Measurements from ENCODE around the gene BCAS3. TPM values are rescaled to one million over a fixed set of nuclear protein-coding genes. Genes with fewer than 3 reads are reported as not detected.

Gene BCAS3
- total RNA-seq, 1 donor from 2014 or later, result 14.5 TPM

DNA sequence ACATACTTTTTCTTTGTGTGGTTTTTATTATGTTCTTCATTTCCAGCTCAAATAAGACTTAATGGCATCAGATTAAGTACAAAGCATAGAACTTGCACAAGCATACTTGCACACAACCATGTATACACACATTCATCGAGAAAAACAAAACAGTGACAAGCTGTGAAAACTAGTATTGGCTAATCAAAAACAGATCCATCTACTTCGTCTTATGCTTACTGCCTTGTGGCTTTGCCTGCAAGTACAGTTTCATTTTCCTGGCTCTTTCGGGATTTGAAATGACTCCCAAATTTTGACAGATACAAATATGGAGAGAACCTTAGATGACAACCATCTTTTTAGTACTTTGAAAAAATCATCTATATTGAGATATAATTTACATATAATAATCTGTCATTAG lies 338.3 kb downstream of the BCAS3 start:
- no peaks in the 10 kb centered on the region for H3K27me3 ChIP-seq (ENCODE audit: insufficient read depth, low read length)
- H3K79me2 ChIP-seq (ENCODE audit: insufficient read depth, low read length), result no peaks in the 10 kb centered on the region
- no peaks in the 10 kb centered on the region for H3K4me1 ChIP-seq (ENCODE audit: insufficient read depth, low read length)
- no peaks in the 10 kb centered on the region for H3K9me3 ChIP-seq (ENCODE audit: insufficient read depth, low read depth, low read length)
- H3K4me3 Mint-ChIP-seq (ENCODE audit: unreplicated experiment), result no peak overlapping the region
- peaks cover 6% of the 10 kb centered on the region for H3K4me1 Mint-ChIP-seq (ENCODE audit: low read depth, unreplicated experiment)
- H3K27ac ChIP-seq (ENCODE audit: low read depth, low read length), result no peak overlapping the region
- H3K27ac Mint-ChIP-seq (ENCODE audit: unreplicated experiment), result no peak overlapping the region
- H3K9me3 Mint-ChIP-seq (ENCODE audit: unreplicated experiment), result no peaks in the 10 kb centered on the region
- H4K20me1 ChIP-seq (ENCODE audit: insufficient read depth, low read length), result no peaks in the 10 kb centered on the region
- no peak overlapping the region for H3K4me3 ChIP-seq (ENCODE audit: insufficient read depth, low read depth, low read length)
- H3K36me3 ChIP-seq (ENCODE audit: insufficient read depth, low read length), result no peaks in the 10 kb centered on the region
- no peak overlapping the region for H2AFZ ChIP-seq (ENCODE audit: low read depth, low read length)
- H3K36me3 Mint-ChIP-seq (ENCODE audit: low read depth, unreplicated experiment), result no peaks in the 10 kb centered on the region
- no peak overlapping the region for H3K9ac ChIP-seq (ENCODE audit: low read length)
- DNase-seq (ENCODE audit: low read depth) (no peak), FAIRE-seq (no peak)
- no peak overlapping the region for H3K4me2 ChIP-seq (ENCODE audit: low read length)
- H3K27me3 Mint-ChIP-seq (ENCODE audit: low read depth, unreplicated experiment), result no peaks in the 10 kb centered on the region
- TF ChIP-seq EZH2 (IDR thresholded peaks at IDR 0.05; ENCODE audit: insufficient read depth, low read length), result no peak
- TF ChIP-seq, protein P1, sequence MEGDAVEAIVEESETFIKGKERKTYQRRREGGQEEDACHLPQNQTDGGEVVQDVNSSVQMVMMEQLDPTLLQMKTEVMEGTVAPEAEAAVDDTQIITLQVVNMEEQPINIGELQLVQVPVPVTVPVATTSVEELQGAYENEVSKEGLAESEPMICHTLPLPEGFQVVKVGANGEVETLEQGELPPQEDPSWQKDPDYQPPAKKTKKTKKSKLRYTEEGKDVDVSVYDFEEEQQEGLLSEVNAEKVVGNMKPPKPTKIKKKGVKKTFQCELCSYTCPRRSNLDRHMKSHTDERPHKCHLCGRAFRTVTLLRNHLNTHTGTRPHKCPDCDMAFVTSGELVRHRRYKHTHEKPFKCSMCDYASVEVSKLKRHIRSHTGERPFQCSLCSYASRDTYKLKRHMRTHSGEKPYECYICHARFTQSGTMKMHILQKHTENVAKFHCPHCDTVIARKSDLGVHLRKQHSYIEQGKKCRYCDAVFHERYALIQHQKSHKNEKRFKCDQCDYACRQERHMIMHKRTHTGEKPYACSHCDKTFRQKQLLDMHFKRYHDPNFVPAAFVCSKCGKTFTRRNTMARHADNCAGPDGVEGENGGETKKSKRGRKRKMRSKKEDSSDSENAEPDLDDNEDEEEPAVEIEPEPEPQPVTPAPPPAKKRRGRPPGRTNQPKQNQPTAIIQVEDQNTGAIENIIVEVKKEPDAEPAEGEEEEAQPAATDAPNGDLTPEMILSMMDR (IDR thresholded peaks at IDR 0.05; ENCODE audit: insufficient read depth, low read depth, low read length), result no peak

DNA sequence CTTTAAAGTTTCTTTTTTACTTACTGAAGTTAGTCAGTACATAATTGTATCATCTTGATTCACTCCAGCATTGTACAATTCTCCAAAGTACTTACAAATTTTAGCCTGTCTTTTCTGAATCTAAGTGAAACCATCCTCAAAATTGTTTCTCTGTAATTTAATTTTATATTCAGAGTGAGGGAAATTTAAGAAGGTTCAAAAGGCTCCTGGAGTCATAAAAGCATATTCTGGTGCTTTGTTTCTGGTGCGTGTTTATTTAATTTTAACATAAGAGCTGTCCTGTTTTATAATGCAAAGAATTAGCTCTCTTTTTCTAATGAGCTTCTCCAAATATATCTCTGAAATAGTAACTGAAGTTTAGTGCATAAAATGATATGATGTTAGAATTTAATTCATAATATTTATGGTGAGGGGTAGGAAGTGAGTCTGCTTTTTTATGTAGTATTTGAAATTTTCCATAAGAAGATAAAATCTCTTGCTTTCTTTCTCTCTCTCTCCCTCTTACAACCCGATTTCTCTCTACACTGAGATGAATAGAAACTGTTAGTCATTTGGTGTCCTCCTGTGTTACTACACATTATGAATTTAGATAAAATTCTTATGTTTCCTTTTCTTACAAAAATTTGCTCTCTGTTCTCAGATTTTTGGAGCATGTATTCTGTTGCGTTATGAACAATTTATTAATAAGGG lies 339.8 kb downstream of the BCAS3 start:
- no peaks in the 10 kb centered on the region for H3K9me3 ChIP-seq (ENCODE audit: insufficient read depth, low read depth, low read length)
- Mint-ChIP-seq H3K27me3 (ENCODE audit: low read depth, unreplicated experiment) (no peaks in the 10 kb centered on the region), H3K9me3 (ENCODE audit: unreplicated experiment) (no peaks in the 10 kb centered on the region), H3K27ac (ENCODE audit: unreplicated experiment) (no peak overlapping the region), H3K36me3 (ENCODE audit: low read depth, unreplicated experiment) (no peaks in the 10 kb centered on the region), H3K4me3 (ENCODE audit: unreplicated experiment) (no peak overlapping the region), H3K4me1 (ENCODE audit: low read depth, unreplicated experiment) (peaks cover 4% of the 10 kb centered on the region)
- no peaks in the 10 kb centered on the region for H3K4me1 ChIP-seq (ENCODE audit: insufficient read depth, low read length)
- no peak overlapping the region for H3K27ac ChIP-seq (ENCODE audit: low read depth, low read length)
- no peaks in the 10 kb centered on the region for H3K79me2 ChIP-seq (ENCODE audit: insufficient read depth, low read length)
- TF ChIP-seq, protein P1 (IDR thresholded peaks at IDR 0.05; ENCODE audit: insufficient read depth, low read depth, low read length), result no peak
- no peak for TF ChIP-seq EZH2 (IDR thresholded peaks at IDR 0.05; ENCODE audit: insufficient read depth, low read length)
- H3K4me2 ChIP-seq (ENCODE audit: low read length), result no peak overlapping the region
- H2AFZ ChIP-seq (ENCODE audit: low read depth, low read length), result no peak overlapping the region
- H4K20me1 ChIP-seq (ENCODE audit: insufficient read depth, low read length), result no peaks in the 10 kb centered on the region
- no peak for FAIRE-seq
- H3K9ac ChIP-seq (ENCODE audit: low read length), result no peak overlapping the region
- no peak overlapping the region for H3K4me3 ChIP-seq (ENCODE audit: insufficient read depth, low read depth, low read length)
- DNase-seq (ENCODE audit: low read depth), result no peak
- H3K36me3 ChIP-seq (ENCODE audit: insufficient read depth, low read length), result no peaks in the 10 kb centered on the region
- H3K27me3 ChIP-seq (ENCODE audit: insufficient read depth, low read length), result no peaks in the 10 kb centered on the region

DNA sequence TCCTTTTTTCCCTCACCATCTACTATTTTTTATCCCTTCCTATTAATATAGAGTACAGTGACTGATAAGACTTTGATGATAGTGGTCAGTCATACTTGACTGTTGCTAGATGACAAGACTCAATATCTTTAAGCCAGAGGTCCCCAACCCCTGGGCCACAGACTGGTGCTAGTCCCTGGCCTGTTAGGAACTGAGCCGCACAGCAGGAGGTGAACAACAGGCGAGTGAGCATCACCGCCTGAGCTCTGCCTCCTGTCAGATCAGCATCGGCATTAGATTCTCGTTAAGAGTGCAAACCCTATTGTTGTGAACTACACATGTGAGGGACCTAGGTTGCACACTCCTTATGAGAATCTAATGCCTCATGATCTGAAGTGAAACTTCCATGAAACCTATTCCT lies 341.3 kb downstream of the BCAS3 start:
- H3K4me2 ChIP-seq (ENCODE audit: low read length), result no peak overlapping the region
- H3K27ac Mint-ChIP-seq (ENCODE audit: unreplicated experiment), result no peak overlapping the region
- H3K9ac ChIP-seq (ENCODE audit: low read length), result no peak overlapping the region
- H4K20me1 ChIP-seq (ENCODE audit: insufficient read depth, low read length), result no peaks in the 10 kb centered on the region
- H3K4me1 Mint-ChIP-seq (ENCODE audit: low read depth, unreplicated experiment), result no peaks in the 10 kb centered on the region
- no peak for TF ChIP-seq EZH2 (IDR thresholded peaks at IDR 0.05; ENCODE audit: insufficient read depth, low read length)
- H3K36me3 Mint-ChIP-seq (ENCODE audit: low read depth, unreplicated experiment), result no peaks in the 10 kb centered on the region
- no peak overlapping the region for H2AFZ ChIP-seq (ENCODE audit: low read depth, low read length)
- no peak overlapping the region for H3K4me3 Mint-ChIP-seq (ENCODE audit: unreplicated experiment)
- no peak for FAIRE-seq
- H3K27me3 Mint-ChIP-seq (ENCODE audit: low read depth, unreplicated experiment), result no peaks in the 10 kb centered on the region
- no peaks in the 10 kb centered on the region for H3K4me1 ChIP-seq (ENCODE audit: insufficient read depth, low read length)
- no peaks in the 10 kb centered on the region for H3K9me3 Mint-ChIP-seq (ENCODE audit: unreplicated experiment)
- no peaks in the 10 kb centered on the region for H3K27me3 ChIP-seq (ENCODE audit: insufficient read depth, low read length)
- H3K4me3 ChIP-seq (ENCODE audit: insufficient read depth, low read depth, low read length), result no peak overlapping the region
- H3K9me3 ChIP-seq (ENCODE audit: insufficient read depth, low read depth, low read length), result no peaks in the 10 kb centered on the region
- no peak for DNase-seq (ENCODE audit: low read depth)
- H3K79me2 ChIP-seq (ENCODE audit: insufficient read depth, low read length), result no peaks in the 10 kb centered on the region
- no peak overlapping the region for H3K27ac ChIP-seq (ENCODE audit: low read depth, low read length)
- H3K36me3 ChIP-seq (ENCODE audit: insufficient read depth, low read length), result no peaks in the 10 kb centered on the region
